Measurements from ENCODE around the gene ROCK2. TPM values are rescaled to one million over a fixed set of nuclear protein-coding genes. Genes with fewer than 3 reads are reported as not detected.

The ROCK2 gene
- total and polyA plus RNA-seq, 3 donors from 2014 or later = 4.6 to 33.7 (median 31.3) TPM

DNA sequence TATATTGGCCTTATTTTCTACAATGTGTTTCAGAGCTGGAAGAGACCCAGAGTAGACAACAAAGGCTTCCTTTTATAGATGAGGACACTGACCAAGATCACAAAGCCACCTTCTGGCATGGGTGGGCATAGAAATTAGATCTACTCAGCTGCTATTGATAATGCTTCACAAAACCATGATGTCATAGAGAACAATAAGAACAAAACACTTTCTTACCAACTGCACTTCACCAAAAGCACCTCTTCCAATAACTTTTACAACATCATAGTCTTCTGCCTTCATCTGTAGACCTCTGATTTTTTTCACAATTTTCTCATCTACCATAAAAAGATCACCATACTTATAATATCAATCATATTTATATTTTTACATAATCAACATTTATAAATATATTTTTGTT, 58.1 kb downstream of the ROCK2 start:
- no peaks in the 10 kb centered on the region for H3K9me3 ChIP-seq
- H3K4me1 ChIP-seq = no peaks in the 10 kb centered on the region
- no peak overlapping the region for H3K27ac ChIP-seq
- TF ChIP-seq POLR2A (IDR thresholded peaks at IDR 0.05) (no peak), CTCF (IDR thresholded peaks at IDR 0.05) (no peak)
- no peak for DNase-seq
- H3K36me3 ChIP-seq (ENCODE audit: low read depth, missing control alignments) = no peaks in the 10 kb centered on the region
- no peak overlapping the region for H3K4me3 ChIP-seq
- H3K27me3 ChIP-seq = no peaks in the 10 kb centered on the region
- intact Hi-C loops (cut with DNase I; ENCODE audit: low total_unique reads) = no loop called here

DNA sequence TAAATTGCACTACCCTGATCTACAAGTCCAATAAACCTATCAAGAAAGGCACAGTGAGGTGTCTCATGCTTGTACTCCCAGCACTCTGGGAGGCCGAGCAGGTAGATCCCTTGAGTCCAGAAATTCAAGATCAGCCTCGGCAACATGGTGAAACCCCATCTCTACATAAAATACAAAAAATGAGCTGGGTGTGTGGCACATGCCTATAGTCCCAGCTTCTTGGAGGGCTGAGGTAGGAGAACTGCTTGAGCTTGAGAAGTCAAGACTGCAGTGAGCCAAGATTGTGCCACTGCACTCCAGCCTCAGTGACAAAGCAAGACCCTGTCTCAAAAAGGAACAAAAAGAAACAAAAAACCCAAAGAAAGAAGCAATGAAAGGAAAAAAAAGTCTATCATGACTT, 58.9 kb downstream of the ROCK2 start:
- Histone ChIP-seq H3K27me3 (no peaks in the 10 kb centered on the region), H3K4me1 (no peaks in the 10 kb centered on the region), H3K27ac (no peak overlapping the region), H3K9me3 (no peaks in the 10 kb centered on the region), H3K4me3 (no peak overlapping the region), H3K36me3 (ENCODE audit: low read depth, missing control alignments) (no peaks in the 10 kb centered on the region)
- 91 to 94% methylated on average over 2 of the region's 2 CpGs for WGBS, 2 donors
- no peak for DNase-seq
- intact Hi-C loops (cut with DNase I; ENCODE audit: low total_unique reads) = no loop called here
- no peak for TF ChIP-seq POLR2A (IDR thresholded peaks at IDR 0.05)
- no peak for TF ChIP-seq CTCF (IDR thresholded peaks at IDR 0.05)

GRCh38 chr2:11281186-11281585, 63.2 kb downstream of the ROCK2 start:
- no peak for TF ChIP-seq POLR2A (IDR thresholded peaks at IDR 0.05)
- TF ChIP-seq CTCF (IDR thresholded peaks at IDR 0.05) = no peak
- DNase-seq = no peak
- H3K4me3 ChIP-seq = no peak overlapping the region
- intact Hi-C loops (cut with DNase I; ENCODE audit: low total_unique reads) = no loop called here
- no peak overlapping the region for H3K27ac ChIP-seq
- WGBS, 2 donors = 86 to 97% methylated on average over 3 of the region's 3 CpGs
- no peaks in the 10 kb centered on the region for H3K4me1 ChIP-seq
- H3K36me3 ChIP-seq (ENCODE audit: low read depth, missing control alignments) = no peaks in the 10 kb centered on the region
- no peaks in the 10 kb centered on the region for H3K27me3 ChIP-seq
- H3K9me3 ChIP-seq = no peaks in the 10 kb centered on the region

GRCh38 chr2:11280713-11281112, 63.7 kb downstream of the ROCK2 start:
- H3K4me3 ChIP-seq = no peak overlapping the region
- WGBS, 2 donors = 94 to 95% methylated on average over 3 of the region's 3 CpGs
- no peaks in the 10 kb centered on the region for H3K9me3 ChIP-seq
- intact Hi-C loops (cut with DNase I; ENCODE audit: low total_unique reads) = no loop called here
- no peak for DNase-seq
- H3K27ac ChIP-seq = no peak overlapping the region
- no peaks in the 10 kb centered on the region for H3K27me3 ChIP-seq
- H3K36me3 ChIP-seq (ENCODE audit: low read depth, missing control alignments) = no peaks in the 10 kb centered on the region
- TF ChIP-seq CTCF (IDR thresholded peaks at IDR 0.05) (no peak), POLR2A (IDR thresholded peaks at IDR 0.05) (no peak)
- H3K4me1 ChIP-seq = no peaks in the 10 kb centered on the region

GRCh38 chr2:11279398-11279797, 65.0 kb downstream of the ROCK2 start:
- no peaks in the 10 kb centered on the region for H3K9me3 ChIP-seq
- 85 to 88% methylated on average over 4 of the region's 4 CpGs for WGBS, 2 donors
- H3K4me1 ChIP-seq = no peaks in the 10 kb centered on the region
- H3K27ac ChIP-seq = no peak overlapping the region
- H3K36me3 ChIP-seq (ENCODE audit: low read depth, missing control alignments) = no peaks in the 10 kb centered on the region
- H3K4me3 ChIP-seq = no peak overlapping the region
- TF ChIP-seq CTCF (IDR thresholded peaks at IDR 0.05) = no peak
- no peak for TF ChIP-seq POLR2A (IDR thresholded peaks at IDR 0.05)
- H3K27me3 ChIP-seq = no peaks in the 10 kb centered on the region
- intact Hi-C loops (cut with DNase I; ENCODE audit: low total_unique reads) = no loop called here
- no peak for DNase-seq
